Panc1 (cell line): ENCODE results near the gene ADCY9. TPM values are rescaled to one million over a fixed set of nuclear protein-coding genes. Genes with fewer than 3 reads are reported as not detected.
"Not testable (repeated sequence)": the region's sequence is repeated elsewhere in the genome, so short reads cannot be mapped to it uniquely, and the experiment has no call there.

Experiments used
- ATAC-seq: fragments of 200-7000 bp; cut with Tn5 transposase; 2 replicates; pipeline ENCODE4 v1.9.1; 2020; ENCODE audit warnings: mild to moderate bottlenecking, moderate library complexity
- BruUV-seq: library from RNA; stranded (reverse); fragments of 400-500 nt; replicated peaks from 2 replicates; lab custom pipeline; 2021; lab: Mats Ljungman, UMichigan
- CTCF ChIA-PET: fragments of 300-600 bp; sonication (Branson Sonifier 250); formaldehyde crosslinking; loops from one replicate; lab custom pipeline; 2022; ENCODE audit warnings: antibody characterized with exemption; lab: Charles Lee
- POLR2A ChIA-PET: fragments of 300-600 bp; sonication (Branson Sonifier 250); formaldehyde crosslinking; loops from one replicate; lab custom pipeline; 2022; ENCODE audit warnings: antibody characterized with exemption; lab: Charles Lee
- DNase-seq: peaks from one replicate; pipeline ENCODE4 v3.0.0-alpha.2; 2010; ENCODE audit warnings: low read depth, low spot score
- H3K27ac ChIP-seq: 2 replicates; pipeline ENCODE4 v1.5.1; 2011; ENCODE audit warnings: mild to moderate bottlenecking, low read length, inconsistent platforms
- H3K27me3 ChIP-seq: fragments of 200-500 bp; sonication (Bioruptor generic); 2 replicates; pipeline ENCODE4 v1.6.0; 2014; ENCODE audit warnings: low read length, inconsistent platforms; ENCODE audit not compliant: control insufficient read depth, insufficient read depth
- H3K36me3 ChIP-seq: fragments of 200-500 bp; sonication (Bioruptor generic); 2 replicates; pipeline ENCODE4 v1.5.1; 2014; ENCODE audit warnings: inconsistent platforms, mild to moderate bottlenecking, low read length, moderate library complexity; ENCODE audit not compliant: control insufficient read depth, insufficient read depth
- H3K4me1 ChIP-seq: 2 replicates; pipeline ENCODE4 v1.5.1; 2011; ENCODE audit warnings: inconsistent platforms, mild to moderate bottlenecking, low read length, moderate library complexity; ENCODE audit not compliant: control insufficient read depth, insufficient read depth
- H3K4me3 ChIP-seq, 2 experiments: 2 replicates each; pipeline ENCODE4 v1.5.1; 2011 to 2012; ENCODE audit warnings: low read depth in 2 of 2, low read length in 2 of 2, mild to moderate bottlenecking in 2 of 2, inconsistent platforms in 1 of 2, moderate library complexity in 1 of 2
- H3K9me3 ChIP-seq: fragments of 200-500 bp; sonication (Bioruptor generic); 2 replicates; pipeline ENCODE4 v1.5.1; 2014; ENCODE audit warnings: low read depth, mild to moderate bottlenecking, inconsistent platforms, low read length, moderate library complexity; ENCODE audit not compliant: control insufficient read depth, insufficient read depth
- CTCF ChIP-seq: fragments of 450-650 bp; IDR thresholded peaks from 2 replicates; pipeline ENCODE4 v1.5.1; 2017; ENCODE audit warnings: mild to moderate bottlenecking
- POLR2AphosphoS5 ChIP-seq: IDR thresholded peaks from 2 replicates; pipeline ENCODE4 v1.6.1; 2012; ENCODE audit warnings: mild to moderate bottlenecking, low read depth, low read length, moderate library complexity
- SIN3A ChIP-seq: IDR thresholded peaks from 2 replicates; pipeline ENCODE4 v1.6.1; 2012; ENCODE audit warnings: low read depth, mild to moderate bottlenecking, low read length, moderate library complexity, borderline replicate concordance; ENCODE audit not compliant: insufficient read depth
- TCF7L2 ChIP-seq: IDR thresholded peaks from 2 replicates; pipeline ENCODE4 v1.6.1; 2011; ENCODE audit warnings: mild to moderate bottlenecking, low read depth, low read length, inconsistent platforms
- in situ Hi-C: cut with HindIII; loops from 2 replicates; pipeline ENCODE4 v1.10.0; 2016; ENCODE audit warnings: low sequenced_read_pairs, low pct_unique_long_range_greater_than_20kb
- intact Hi-C: fragments of 100-400 bp; cut with micrococcal nuclease; formaldehyde crosslinking; loops from one replicate; pipeline ENCODE4 v1.10.0; 2022; ENCODE audit not compliant: unreplicated experiment
- total RNA-seq: library from RNA; stranded (reverse); gene quantifications from one replicate; pipeline ENCODE4 v1.2.1, GENCODE V29; 2021; ENCODE audit not compliant: unreplicated experiment
- TF ChIP-seq, protein P1 (sequence below), 2 experiments: IDR thresholded peaks; 2 replicates each; pipeline ENCODE4 v1.6.1; 2011 to 2012; ENCODE audit warnings: low read depth in 2 of 2, control low read depth in 1 of 2, low read length in 1 of 2, mild to moderate bottlenecking in 1 of 2, moderate library complexity in 1 of 2; ENCODE audit not compliant: insufficient read depth in 1 of 2

ADCY9 gene
- total RNA-seq, 1 experiment from 2014 or later: 29.8 TPM

- no peaks in the 10 kb centered on the region for H3K36me3 ChIP-seq
- H3K27me3 ChIP-seq: no peaks in the 10 kb centered on the region
- ATAC-seq (peak; percentile 35), DNase-seq (no peak)
- no peak overlapping the region for H3K4me3 ChIP-seq
- in situ Hi-C loops: no loop called here
- no TSS peak for BruUV-seq
- peak overlapping the region; percentile 78 for H3K27ac ChIP-seq
- ChIA-PET CTCF (no interaction called here), POLR2A (interaction anchor here (0.6 kb wide), 1 partner anchor 237 kb away, joined by 3 read pairs; no protein-coding TSS in a partner anchor)
- H3K4me1 ChIP-seq: peaks cover 15% of the 10 kb centered on the region
- no peaks in the 10 kb centered on the region for H3K9me3 ChIP-seq
- intact Hi-C loops: no loop called here
- no peak for TF ChIP-seq SIN3A
- TF ChIP-seq CTCF: no peak
- no peak for TF ChIP-seq TCF7L2
- TF ChIP-seq, protein P1, sequence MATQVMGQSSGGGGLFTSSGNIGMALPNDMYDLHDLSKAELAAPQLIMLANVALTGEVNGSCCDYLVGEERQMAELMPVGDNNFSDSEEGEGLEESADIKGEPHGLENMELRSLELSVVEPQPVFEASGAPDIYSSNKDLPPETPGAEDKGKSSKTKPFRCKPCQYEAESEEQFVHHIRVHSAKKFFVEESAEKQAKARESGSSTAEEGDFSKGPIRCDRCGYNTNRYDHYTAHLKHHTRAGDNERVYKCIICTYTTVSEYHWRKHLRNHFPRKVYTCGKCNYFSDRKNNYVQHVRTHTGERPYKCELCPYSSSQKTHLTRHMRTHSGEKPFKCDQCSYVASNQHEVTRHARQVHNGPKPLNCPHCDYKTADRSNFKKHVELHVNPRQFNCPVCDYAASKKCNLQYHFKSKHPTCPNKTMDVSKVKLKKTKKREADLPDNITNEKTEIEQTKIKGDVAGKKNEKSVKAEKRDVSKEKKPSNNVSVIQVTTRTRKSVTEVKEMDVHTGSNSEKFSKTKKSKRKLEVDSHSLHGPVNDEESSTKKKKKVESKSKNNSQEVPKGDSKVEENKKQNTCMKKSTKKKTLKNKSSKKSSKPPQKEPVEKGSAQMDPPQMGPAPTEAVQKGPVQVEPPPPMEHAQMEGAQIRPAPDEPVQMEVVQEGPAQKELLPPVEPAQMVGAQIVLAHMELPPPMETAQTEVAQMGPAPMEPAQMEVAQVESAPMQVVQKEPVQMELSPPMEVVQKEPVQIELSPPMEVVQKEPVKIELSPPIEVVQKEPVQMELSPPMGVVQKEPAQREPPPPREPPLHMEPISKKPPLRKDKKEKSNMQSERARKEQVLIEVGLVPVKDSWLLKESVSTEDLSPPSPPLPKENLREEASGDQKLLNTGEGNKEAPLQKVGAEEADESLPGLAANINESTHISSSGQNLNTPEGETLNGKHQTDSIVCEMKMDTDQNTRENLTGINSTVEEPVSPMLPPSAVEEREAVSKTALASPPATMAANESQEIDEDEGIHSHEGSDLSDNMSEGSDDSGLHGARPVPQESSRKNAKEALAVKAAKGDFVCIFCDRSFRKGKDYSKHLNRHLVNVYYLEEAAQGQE (IDR thresholded peaks at IDR 0.05; ENCODE audit: insufficient read depth in 1 of 2, low read depth in 2 of 2, low read length in 1 of 2): no peak
- no peak for TF ChIP-seq POLR2AphosphoS5
These were observed 169.6 kb downstream of the ADCY9 start for GRCh38 chr16:3946604-3947180.

- in situ Hi-C loops (no loop called here), intact Hi-C loops (no loop called here)
- H3K4me1 ChIP-seq: peaks cover 15% of the 10 kb centered on the region
- no peak for DNase-seq
- peak overlapping the region; percentile 78 for H3K27ac ChIP-seq
- H3K36me3 ChIP-seq: no peaks in the 10 kb centered on the region
- no TSS peak for BruUV-seq
- CTCF ChIA-PET: no interaction called here
- ATAC-seq: peak; percentile 96
- POLR2A ChIA-PET: interaction anchor here (0.6 kb wide), 1 partner anchor 237 kb away, joined by 3 read pairs; no protein-coding TSS in a partner anchor
- TF ChIP-seq TCF7L2 (no peak), CTCF (no peak), POLR2AphosphoS5 (no peak), SIN3A (no peak)
- TF ChIP-seq, protein P1 (IDR thresholded peaks at IDR 0.05; ENCODE audit: insufficient read depth in 1 of 2, low read depth in 2 of 2, low read length in 1 of 2): no peak
- H3K4me3 ChIP-seq: peak overlapping the region in 1 of 2 experiments; percentile 6; a peak in 1 of 4 replicates
- H3K27me3 ChIP-seq: no peaks in the 10 kb centered on the region
- no peaks in the 10 kb centered on the region for H3K9me3 ChIP-seq
These were observed 170.3 kb downstream of the ADCY9 start for GRCh38 chr16:3945751-3946603.

GRCh38 chr16:3944457-3944856 lies 171.8 kb downstream of the ADCY9 start:
- H3K36me3 ChIP-seq, H3K9me3 ChIP-seq, intact Hi-C loops, DNase-seq, ATAC-seq, BruUV-seq, H3K27me3 ChIP-seq, H3K4me3 ChIP-seq, in situ Hi-C loops, CTCF ChIA-PET: not testable (repeated sequence)
- POLR2A ChIA-PET: interaction anchor here (0.6 to 0.7 kb wide), 2 partner anchors 15 to 57 kb away, joined by 3 to 6 read pairs; no protein-coding TSS in a partner anchor
- Histone ChIP-seq H3K27ac (peak overlapping the region; percentile 78; the same call in 1 of the 2 replicates), H3K4me1 (peaks cover 17% of the 10 kb centered on the region)
